HG02571 (cell line): Measurements from ENCODE around the gene BCAR3.

Source experiments
- ATAC-seq: cut with Tn5 transposase; IDR thresholded peaks from one replicate; pipeline ENCODE4 v1.9.1; 2021; ENCODE audit warnings: mild to moderate bottlenecking, moderate library complexity; ENCODE audit not compliant: unreplicated experiment

Gene BCAR3

DNA sequence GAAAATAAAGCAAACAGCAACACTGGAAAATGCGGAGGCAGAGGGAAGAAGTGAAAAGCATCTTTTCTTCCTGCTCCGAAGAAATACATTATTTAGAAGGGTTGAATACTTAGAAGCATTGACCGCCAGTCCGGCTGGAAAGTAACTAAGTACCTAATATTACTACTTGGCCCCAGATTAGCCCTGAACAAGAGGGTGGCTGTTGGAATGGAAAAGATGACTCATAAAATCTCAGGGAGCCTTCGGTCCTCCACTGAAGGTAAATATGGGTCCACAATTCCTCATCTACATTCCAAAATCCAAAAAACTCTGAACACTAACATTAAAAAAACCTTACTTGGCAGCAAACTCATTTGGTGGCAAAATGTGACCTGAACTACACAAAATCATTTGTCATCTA lies 40.1 kb downstream of the BCAR3 start:
- ATAC-seq = no peak

DNA sequence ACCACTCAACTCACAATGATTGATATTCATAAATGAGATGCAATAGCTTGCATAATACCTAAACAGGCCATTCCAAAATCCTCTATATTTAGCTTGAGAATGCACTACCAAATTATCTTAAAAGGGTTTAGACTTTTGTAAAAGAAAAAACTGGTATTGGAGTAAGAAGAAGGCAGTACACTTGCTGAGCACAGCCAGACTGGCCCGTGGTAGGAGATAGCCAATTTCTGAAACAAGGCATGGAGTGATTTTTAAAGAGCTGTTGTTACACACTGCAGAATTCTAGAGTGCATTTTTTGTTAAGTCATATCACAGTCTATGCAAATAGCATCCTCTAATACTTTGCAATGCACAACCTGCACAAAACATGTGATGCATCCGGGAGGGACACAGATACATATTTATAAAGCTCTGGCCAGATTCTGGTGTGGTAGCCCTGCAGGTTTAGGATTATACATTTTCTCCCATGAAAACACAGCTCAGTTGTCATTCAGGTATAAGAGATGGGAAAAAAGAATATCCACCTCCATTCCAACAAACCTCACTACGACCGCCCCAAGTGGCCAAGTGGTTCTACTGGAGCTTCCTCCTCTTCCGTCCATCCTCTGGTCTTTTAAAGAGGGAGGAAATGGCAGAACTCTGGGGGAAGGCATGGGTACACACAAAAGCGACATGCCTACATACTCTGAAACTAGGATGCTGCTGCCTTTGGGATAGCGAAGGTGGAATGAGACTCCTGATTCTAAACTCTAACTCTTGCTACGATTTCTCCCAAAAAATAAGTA lies 40.8 kb downstream of the BCAR3 start:
- ATAC-seq = no peak

DNA sequence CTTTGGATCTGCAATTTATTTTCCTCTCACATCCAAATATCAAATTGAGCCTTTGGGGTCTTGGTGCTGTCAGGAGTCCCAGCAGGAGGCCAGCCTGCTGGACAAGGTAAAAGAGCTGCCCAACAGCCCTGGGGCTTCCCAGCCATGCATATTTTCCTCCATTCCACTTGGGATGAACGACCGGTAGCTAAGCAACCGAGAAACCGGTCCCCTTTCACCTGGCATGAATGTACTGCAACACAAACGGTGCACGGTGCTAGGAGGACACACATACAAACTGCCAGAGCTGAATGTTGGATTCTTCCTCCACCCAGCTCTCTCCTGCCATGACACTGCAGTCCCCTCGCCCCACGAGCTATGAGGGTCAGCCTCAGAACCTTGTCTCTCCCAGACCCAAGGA lies 42.7 kb downstream of the BCAR3 start:
- ATAC-seq = no peak

DNA sequence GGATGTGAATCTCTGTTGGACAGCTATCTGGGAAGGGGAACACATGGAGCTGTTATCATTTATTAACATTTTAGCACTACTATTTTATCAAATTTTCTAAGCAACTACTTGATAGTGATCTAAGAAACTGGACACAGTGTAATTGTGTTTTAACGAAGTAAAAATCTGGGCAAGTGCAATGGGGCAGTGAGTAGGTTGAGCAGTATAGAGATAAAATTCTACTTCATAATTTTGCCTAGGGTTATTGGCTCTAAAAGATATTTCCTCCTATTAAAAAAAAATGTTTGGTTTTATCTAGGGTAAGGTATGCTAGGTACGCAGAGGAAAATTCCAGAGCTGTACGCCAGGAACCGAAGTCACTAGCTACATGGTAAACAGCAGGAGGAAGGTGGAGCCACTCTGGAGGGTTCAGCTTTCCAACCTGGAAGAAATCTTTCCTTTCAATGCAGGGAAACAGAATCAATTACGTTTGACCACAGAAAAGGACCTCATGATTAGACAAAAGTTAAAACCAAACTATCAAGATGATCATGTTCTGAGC lies 43.3 kb downstream of the BCAR3 start:
- ATAC-seq = no peak

DNA sequence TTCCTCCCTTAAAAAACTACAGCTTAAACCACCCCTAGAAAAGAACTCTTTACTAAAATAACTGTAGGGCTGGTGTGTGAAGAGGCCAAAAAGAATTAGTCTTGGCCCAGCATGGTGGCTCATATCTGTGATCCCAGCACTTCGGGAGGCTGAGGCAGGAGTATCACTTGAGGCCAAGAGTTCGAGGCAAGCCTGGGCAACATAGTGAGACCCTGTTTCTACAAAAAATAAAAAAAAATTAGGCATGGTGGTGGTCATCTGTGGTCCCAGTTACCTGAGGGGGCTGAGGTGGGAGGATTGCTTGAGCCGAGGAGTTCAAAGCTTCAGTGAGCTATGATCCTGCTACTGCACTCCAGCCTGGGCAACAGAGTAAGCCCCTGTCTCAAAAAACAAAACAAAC lies 44.9 kb downstream of the BCAR3 start:
- ATAC-seq = no peak

DNA sequence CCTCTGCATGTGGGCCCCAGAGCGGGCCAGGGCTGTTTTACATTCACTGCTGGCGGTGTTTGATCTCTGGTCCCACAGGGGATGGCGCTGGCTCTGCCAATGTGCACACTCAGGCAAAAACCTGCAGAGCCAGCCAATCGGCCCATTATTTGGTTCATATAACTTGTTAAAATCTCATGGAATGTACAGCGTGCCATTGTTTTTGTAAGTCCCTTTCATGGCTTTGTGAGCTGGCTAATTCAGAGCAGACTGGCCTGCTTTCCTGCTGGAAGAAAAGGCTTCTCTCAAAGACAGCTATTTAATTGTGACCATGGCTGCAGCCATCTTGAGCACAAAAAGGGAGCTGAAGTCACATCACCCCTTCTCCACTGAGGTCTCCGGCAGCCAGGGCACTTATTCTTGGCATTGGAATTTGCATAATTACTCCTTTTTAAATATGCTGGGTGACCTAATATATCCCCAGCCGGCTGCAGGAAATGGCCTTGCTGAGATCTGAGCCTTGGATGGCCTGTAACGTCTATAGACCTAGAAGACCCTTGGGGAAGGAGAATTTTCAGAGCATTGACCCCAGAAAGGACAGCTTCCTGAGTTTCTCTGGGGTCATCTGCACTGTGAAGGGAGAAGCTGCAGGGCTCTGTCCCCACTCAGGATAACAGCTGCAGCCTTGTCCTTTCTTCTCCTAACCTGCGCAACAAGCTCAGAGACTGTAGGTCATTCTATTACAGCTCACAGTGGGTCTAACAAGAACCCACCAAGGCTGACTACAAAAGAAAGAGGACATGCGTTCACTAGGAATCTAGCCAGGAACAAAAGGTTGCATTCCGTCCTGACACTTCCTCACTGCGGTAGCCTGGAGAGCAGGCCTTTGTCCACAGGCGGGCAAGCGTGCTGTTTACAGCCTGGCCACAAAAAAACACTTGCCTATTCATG lies 45.8 kb downstream of the BCAR3 start:
- ATAC-seq = no peak

DNA sequence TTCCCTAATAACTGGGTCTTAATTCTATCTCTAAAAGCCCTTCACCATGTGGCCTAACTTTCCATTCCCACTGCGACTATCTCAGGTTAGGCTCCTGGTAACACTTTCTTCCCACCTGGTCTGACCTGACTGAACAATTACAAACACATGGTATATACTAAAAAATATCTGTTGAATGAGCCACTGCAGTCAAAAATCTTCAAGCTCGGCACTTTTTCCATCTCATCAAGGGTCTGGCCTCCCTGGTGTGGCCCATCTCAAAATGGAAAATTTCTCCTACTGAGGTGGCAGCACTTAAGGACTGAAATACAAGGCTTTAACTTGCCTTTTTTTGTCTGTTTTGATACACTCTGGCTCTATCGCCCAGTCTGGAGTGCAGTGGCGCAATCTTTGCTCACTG lies 48.3 kb downstream of the BCAR3 start:
- no peak for ATAC-seq

DNA sequence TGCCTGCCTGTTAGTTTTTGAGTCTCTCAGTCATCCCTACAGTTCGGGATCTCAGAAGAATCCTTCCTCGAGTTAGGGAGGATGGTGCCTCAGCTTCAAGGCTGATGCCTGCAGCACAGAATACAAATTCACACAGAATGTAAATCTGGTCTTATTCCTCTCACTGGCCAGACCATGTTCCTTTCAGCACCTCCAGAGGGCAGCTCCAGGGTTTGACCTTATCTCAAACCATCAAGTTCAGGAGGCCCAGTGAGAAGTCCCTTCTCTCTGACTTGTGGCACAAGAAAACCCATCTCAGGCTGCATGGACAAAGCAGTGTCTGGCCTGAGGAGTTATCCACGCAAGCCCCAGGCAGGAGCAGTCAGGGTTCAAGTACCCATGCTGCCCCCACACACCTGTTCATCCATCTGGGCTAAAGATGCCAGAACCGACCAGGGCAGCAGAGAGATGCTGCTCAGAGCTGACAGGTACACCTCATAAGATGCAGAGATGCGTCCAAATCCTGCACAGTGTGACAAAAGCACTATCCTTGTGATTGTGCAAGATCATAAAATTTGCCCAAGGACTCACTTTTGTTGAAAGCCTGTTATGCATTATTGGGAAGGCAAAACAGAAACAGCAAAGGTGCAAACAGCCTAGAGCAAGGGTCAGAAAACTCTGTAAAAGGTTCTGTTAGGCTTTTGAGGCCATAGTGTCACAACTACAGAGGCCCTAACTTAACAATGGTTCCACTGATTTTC lies 49.8 kb downstream of the BCAR3 start:
- no peak for ATAC-seq

DNA sequence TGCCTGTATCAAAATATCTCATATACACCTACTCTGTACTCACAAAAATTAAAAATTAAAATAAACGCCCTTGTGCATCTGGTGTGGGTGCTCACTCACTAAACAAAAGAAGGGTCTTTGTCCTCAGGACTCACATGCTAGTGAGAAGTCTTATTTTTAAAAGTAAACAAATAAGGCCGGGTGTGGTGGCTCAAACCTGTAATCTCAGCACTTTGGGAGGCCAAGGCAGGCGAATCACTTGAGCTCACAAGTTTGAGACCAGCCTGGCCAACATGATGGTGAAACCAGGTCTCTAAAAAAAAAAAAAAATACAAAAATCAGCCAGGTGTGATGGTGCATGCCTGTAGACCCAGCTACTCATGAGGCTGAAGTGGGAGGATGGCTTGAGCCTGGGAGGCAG lies 51.5 kb downstream of the BCAR3 start:
- ATAC-seq = no peak

DNA sequence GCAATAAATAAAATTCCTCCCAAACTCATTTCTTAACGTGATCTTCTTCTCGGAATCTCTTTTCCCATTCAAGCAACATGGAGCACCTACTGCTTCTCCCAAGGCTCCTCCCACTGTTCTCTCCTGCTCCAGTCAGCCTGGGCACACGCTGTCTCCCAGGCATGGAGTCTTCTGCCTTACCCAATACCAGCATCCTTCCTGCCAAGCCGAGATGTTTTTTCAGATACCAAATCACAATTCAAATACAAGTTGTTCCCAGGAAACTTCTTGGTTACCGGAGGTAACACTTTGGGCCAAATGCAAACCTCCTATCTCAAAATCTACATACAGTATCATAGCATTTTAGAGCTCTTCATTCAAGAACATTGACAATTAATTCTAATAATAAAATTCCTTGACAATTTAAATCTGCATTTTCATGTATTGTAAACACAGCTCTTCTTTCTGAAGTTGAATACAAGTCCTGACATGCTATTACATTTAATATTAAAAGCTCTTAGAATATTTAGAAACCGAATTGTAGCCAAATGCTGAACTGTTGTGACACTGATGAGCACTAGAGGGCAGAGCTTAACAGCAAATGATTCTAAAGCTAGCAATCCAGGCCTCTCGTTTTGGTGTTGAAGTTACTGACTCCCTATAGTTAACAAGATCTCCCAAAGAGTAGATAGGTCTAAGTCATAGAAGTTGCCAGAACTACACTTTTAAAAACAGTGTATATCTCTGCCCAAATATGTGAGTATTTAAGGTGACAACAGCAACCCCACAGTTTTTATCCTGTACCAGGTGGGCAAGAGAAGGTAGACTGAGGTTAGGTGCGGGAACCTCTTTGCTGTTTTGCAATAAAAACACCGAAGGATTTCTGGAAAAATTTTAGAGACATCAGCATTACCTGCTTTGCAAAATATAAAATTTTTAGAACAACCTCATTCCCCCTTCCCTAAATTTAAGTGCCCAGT lies 52.3 kb downstream of the BCAR3 start:
- no peak for ATAC-seq

DNA sequence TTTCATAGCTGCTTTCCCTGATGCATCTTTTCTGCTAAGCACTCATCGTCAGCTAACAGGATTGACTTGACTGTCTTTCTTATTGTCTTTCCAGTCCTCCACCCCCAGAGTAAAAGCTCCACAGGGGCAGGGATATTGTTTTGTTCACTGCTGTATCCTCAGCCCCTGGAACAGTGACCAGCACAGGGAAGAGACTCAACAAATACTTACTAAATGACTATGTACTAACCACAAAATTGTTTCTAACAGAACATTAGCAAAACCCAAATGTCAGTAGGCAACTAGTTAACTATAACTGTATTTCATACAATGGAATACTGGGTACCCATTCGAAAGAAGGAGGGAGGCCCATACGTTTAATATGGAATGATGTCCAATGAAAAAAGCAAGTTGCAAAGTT lies 53.0 kb downstream of the BCAR3 start:
- ATAC-seq = no peak

DNA sequence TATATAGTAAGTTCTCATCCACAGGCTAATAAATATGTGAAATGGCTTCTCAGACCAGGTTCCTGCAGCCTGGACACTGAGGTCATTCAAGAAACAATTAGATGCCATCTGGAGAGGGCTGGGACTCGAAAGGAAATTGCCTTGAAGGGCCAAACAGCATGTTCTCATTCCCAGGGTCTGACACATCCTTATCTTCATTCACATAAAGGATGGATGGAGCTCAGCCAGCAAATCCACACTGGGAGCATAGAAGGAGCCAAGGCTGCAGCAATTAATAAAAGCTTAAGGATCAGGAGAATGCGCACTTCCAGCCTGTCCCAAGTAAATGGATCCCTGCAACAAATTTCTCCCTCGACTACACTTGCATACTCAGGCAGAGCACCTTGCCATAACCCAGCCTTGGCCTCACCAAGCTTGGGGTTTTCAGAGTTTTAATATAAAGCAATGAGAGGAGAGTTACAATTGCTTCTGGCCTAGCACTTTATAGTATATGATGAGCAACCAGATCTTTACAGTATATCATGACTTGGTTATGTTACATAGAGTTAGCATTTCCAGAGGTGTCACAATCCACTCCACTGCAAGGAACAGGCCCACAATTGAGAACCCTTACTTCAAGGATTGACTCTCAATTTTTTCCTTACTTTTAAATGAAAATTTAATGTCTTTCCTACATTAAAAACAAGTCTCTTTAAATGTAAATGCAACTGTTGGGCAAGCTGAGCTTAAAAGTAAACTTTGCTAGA lies 55.9 kb downstream of the BCAR3 start:
- no peak for ATAC-seq

DNA sequence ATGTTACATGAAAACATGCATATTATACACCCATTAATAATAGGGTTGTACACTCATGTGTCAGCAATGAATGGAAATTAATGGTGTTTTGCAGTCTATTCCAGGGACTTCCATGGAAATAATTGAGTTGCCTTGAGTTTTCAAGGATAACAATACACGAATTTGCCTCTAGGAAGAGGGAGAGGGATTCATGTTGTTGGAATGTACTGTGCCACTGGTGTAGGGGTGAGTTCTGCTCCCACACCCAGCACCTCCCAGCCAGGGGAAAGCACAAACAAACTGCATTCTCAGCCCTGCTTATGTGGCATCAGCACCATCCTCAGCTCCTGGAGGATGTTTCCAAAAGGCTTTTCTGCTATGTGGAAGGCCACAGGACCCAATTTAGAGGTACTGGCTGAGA lies 57.8 kb downstream of the BCAR3 start:
- ATAC-seq = no peak

DNA sequence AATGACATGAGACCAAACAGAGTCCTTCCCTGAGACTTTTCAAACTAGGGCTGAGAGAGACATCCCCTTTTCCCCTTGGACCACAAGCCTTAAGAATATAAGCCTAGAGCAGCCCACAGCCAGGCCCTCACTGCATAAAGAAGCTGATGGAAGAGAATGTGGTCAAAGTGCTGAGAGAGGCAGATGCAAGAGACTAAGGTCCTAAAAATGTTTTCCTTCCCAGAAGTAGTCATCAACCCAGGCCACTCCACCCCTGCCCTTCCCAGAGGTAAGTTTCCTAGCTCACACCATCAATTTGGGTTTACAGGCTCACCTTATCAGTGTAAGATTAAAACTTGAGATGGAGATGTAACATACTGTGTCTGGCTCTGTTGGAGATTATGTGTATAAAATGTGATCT lies 58.2 kb downstream of the BCAR3 start:
- no peak for ATAC-seq

DNA sequence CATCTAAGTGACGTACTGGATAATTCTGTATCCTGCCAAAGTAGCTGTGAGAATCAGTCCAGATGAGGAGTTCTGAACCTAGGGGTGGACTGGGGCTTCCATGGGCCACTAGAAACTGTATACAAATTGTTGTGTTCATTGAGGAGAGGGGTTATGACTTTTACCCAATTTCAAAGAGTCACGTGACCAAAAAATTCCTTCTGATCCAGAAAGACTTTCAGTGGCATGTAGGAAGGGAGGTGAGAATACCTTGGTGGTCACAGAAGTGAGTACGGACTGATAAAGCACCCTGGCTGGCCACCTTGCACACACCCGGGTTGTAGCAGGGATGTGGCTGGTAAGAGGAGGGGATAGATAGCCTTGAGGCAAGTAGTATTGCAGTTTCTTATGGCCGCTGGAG lies 60.4 kb downstream of the BCAR3 start:
- ATAC-seq = no peak

DNA sequence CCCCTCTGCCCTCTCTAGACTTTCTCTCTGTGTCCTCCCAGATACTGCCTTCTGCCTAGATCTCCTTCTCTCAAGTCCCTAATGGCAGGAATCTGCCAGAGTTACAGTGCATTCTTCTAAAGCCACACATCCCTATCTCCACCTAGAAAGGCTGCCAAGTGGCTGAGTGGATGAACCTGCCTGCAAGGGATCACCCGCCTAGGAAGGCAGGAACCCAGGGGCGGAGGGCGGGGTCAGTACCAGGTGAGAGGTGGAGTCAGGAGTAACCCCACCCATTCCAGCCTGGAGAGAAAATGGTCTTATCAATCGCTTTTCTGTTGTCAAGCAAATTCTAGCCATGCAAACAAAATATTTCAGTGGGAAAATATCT lies 60.8 kb downstream of the BCAR3 start:
- no peak for ATAC-seq

DNA sequence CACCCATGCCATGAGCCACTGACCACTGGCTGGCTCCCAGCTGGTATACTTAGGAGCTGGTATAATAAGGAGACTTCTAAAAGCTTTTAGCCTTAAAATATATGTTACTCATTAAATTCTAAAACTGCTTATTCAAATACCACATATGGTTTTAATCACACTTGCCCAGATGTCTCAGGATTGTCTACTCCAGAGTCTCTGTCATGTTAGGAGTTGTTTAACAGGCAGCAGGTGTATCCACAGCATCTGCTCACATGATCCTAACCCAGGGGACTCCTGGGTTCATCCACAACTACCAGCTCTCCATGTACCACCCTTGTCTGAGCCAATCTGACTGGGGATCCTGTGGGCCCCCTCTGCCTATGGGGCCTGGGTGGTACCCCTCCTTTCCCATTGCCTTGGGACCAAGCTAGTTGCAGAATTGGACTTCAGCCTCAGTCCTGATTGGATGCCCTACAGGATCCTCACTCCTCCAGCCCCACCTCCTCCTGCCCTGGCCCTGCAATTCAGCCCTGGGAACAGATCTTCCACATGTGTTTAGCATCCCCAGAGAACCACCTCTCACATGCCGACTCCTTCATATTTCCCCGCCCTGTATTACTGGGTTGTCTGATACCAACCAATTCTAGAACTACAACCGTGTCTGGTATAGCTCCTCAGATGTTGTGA lies 61.3 kb downstream of the BCAR3 start:
- no peak for ATAC-seq

DNA sequence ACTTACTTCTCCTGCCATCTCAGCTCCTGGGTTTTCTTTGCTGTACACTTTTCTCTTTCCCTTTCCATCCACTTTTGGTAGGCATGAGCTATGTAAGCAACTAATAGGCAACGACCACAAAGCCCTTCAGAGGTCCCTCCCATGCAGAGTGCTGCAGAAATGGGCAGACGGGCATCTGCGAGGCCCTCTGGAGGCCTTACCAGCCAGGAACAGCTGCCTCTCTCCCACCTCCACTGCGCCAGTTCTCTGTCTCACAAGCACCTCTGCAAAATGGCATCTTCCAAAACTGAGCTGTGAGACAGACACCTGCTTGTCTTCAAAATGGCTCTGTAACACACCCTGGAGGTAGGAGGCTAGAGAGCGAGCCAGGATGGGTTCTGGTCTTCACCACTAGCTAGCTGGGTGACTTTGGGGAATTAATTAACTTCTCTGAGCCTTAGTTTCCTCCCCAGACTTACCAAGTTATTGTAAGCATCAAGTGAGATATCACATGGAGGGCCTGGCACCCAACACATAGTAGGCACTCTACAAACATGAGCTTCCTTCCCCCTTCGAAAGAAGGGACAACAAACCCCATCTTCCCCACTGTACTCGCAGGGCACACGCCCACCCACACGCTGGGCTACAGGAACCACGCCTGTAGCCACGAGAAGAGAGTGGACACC lies 62.0 kb downstream of the BCAR3 start:
- no peak for ATAC-seq
